ENCODE measurements around the gene JMJD4.

- TF ChIP-seq CTCF (IDR thresholded peaks at IDR 0.05 in 4 of 5, conservative IDR thresholded peaks at IDR 0.05 in 1 of 5) (no peak), POLR2A (IDR thresholded peaks at IDR 0.05) (no peak)
Observed at GRCh38 chr1:227764019-227764391, 28.9 kb upstream of the JMJD4 start.

Data from gastrocnemius medialis (tissue), 4 donors.